Neural cell (in vitro differentiated cells): ENCODE measurements around the gene ZNF628. TPM values are rescaled to one million over a fixed set of nuclear protein-coding genes. Genes with fewer than 3 reads are reported as not detected.

ENCODE experiments used
- H2AFZ ChIP-seq: fragments of 200-600, 300-800 bp; sonication (generic), shearing (Covaris generic); 2 replicates; pipeline ENCODE4 v1.6.0; 2014; ENCODE audit warnings: low read depth, mild to moderate bottlenecking, antibody characterized with exemption, low read length, moderate library complexity
- H3F3A ChIP-seq: fragments of 200-600 bp; shearing (Covaris generic); 2 replicates; pipeline ENCODE4 v1.6.1; 2016; ENCODE audit warnings: mild to moderate bottlenecking, moderate library complexity, mixed read lengths, antibody characterized with exemption, low read length; ENCODE audit not compliant: insufficient read depth, poor library complexity, severe bottlenecking
- H3K27ac ChIP-seq: fragments of 200-600, 300-800 bp; sonication (generic), shearing (Covaris generic); 2 replicates; pipeline ENCODE4 v1.5.1; 2014; ENCODE audit warnings: mild to moderate bottlenecking, low read length, moderate library complexity
- H3K27me3 ChIP-seq: fragments of 300-800, 200-600 bp; sonication (generic), shearing (Covaris generic); 2 replicates; pipeline ENCODE4 v1.6.0; 2014; ENCODE audit warnings: mild to moderate bottlenecking, low read depth, low read length, moderate library complexity; ENCODE audit not compliant: insufficient read depth
- H3K36me3 ChIP-seq: fragments of 300-800, 200-600 bp; sonication (generic), shearing (Covaris generic); 2 replicates; pipeline ENCODE4 v1.5.1; 2014; ENCODE audit warnings: mild to moderate bottlenecking, antibody characterized with exemption, low read length, moderate library complexity; ENCODE audit not compliant: insufficient read depth
- H3K4me2 ChIP-seq: fragments of 300-800, 200-600 bp; sonication (generic), shearing (Covaris generic); 2 replicates; pipeline ENCODE4 v1.6.0; 2014; ENCODE audit warnings: mild to moderate bottlenecking, low read length
- H3K4me3 ChIP-seq: fragments of 300-800, 200-600 bp; sonication (generic), shearing (Covaris generic); 2 replicates; pipeline ENCODE4 v1.5.1; 2014; ENCODE audit warnings: mild to moderate bottlenecking, low read length, moderate library complexity
- H3K79me2 ChIP-seq: fragments of 200-600 bp; shearing (Covaris generic); replicated peaks from 2 replicates; pipeline ENCODE4 v1.6.0; 2014; ENCODE audit warnings: mild to moderate bottlenecking, low read length, moderate library complexity; ENCODE audit not compliant: insufficient read depth
- H3K9ac ChIP-seq: fragments of 300-800, 200-600 bp; sonication (generic), shearing (Covaris generic); 2 replicates; pipeline ENCODE4 v1.6.1; 2016; ENCODE audit warnings: mild to moderate bottlenecking, low read length, mixed read lengths
- H3K9me2 ChIP-seq: fragments of 200-600 bp; shearing (Covaris generic); 2 replicates; pipeline ENCODE4 v1.6.1; 2016; ENCODE audit warnings: mild to moderate bottlenecking, low read length, mixed read lengths; ENCODE audit not compliant: insufficient read depth
- H3K9me3 ChIP-seq: fragments of 200-600, 300-800 bp; sonication (generic), shearing (Covaris generic); 2 replicates; pipeline ENCODE4 v1.6.1; 2016; ENCODE audit warnings: mild to moderate bottlenecking, mixed run types, low read length, moderate library complexity, mixed read lengths
- H4K20me1 ChIP-seq: fragments of 200-600 bp; shearing (Covaris generic); 2 replicates; pipeline ENCODE4 v1.6.1; 2016; ENCODE audit warnings: mild to moderate bottlenecking, mixed run types; ENCODE audit not compliant: insufficient read depth
- EP300 ChIP-seq: fragments of 450-650 bp; conservative IDR thresholded peaks from 2 replicates; pipeline ENCODE4 v1.6.1; 2014; ENCODE audit warnings: antibody characterized with exemption, mild to moderate bottlenecking, moderate library complexity; ENCODE audit not compliant: poor library complexity, severe bottlenecking
- EZH2 ChIP-seq: fragments of 200-600, 300-800 bp; shearing (Covaris generic), sonication (generic); IDR thresholded peaks from 2 replicates; pipeline ENCODE4 v1.6.1; 2014; ENCODE audit warnings: antibody characterized with exemption, low read length, borderline replicate concordance, mild to moderate bottlenecking; ENCODE audit not compliant: insufficient read depth, poor library complexity, severe bottlenecking
- MXI1 ChIP-seq: fragments of 450-650 bp; conservative IDR thresholded peaks from 2 replicates; pipeline ENCODE4 v1.6.1; 2014; ENCODE audit warnings: antibody characterized with exemption, mild to moderate bottlenecking; ENCODE audit not compliant: poor library complexity, severe bottlenecking
- POLR2AphosphoS5 ChIP-seq: IDR thresholded peaks from 2 replicates; pipeline ENCODE4 v1.6.1; 2012
- RAD21 ChIP-seq: fragments of 450-650 bp; conservative IDR thresholded peaks from 2 replicates; pipeline ENCODE4 v1.6.1; 2014; ENCODE audit warnings: antibody characterized with exemption, mild to moderate bottlenecking, moderate library complexity
- SMC3 ChIP-seq: fragments of 450-650 bp; conservative IDR thresholded peaks from 2 replicates; pipeline ENCODE4 v1.6.1; 2014; ENCODE audit warnings: antibody characterized with exemption, mild to moderate bottlenecking, moderate library complexity; ENCODE audit not compliant: poor library complexity
- TAF1 ChIP-seq: IDR thresholded peaks from 2 replicates; pipeline ENCODE4 v1.6.1; 2012; ENCODE audit warnings: low read depth
- polyA plus RNA-seq: library from polyadenylated mRNA; depleted of rRNA; stranded (reverse); fragments of >200 nt; gene quantifications from 2 replicates; pipeline ENCODE4 v1.2.3, GENCODE V29; 2014
- TF ChIP-seq, protein P1 (sequence below): fragments of 450-650 bp; IDR thresholded peaks from 2 replicates; pipeline ENCODE4 v1.5.1; 2014; ENCODE audit warnings: antibody characterized with exemption, mild to moderate bottlenecking, moderate library complexity; ENCODE audit not compliant: poor library complexity, severe bottlenecking
- TF ChIP-seq, protein P2 (sequence below): IDR thresholded peaks from 2 replicates; pipeline ENCODE4 v1.6.1; 2012; ENCODE audit warnings: borderline replicate concordance

ZNF628 gene
- polyA plus RNA-seq, 1 donor from 2014 or later: 0.37 TPM

DNA sequence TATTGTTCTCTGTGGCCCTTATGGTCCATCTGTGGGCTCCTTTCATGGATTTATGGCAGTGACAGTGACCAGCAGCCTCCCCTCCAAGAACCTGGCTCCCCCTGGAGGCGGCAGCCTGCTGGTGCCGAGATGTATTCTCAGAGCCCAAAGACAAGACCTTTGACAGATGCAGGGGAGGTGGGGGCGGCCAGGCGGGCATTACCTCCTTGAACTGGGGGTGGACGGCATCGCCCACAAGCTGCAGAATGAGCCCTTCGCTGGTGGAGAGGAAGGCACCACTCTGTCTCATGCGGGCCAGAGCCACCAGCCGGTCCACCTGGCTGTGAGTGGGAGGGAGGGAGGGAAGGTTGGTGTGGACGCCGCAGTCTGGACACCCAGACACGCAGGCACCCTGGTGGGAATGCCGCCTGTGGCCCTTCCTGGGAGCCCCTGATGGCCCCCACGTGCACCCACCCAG, 21.6 kb upstream of the ZNF628 start:
- H3K9me2 ChIP-seq: no peaks in the 10 kb centered on the region
- H3K79me2 ChIP-seq: no peaks in the 10 kb centered on the region
- TF ChIP-seq, protein P1, sequence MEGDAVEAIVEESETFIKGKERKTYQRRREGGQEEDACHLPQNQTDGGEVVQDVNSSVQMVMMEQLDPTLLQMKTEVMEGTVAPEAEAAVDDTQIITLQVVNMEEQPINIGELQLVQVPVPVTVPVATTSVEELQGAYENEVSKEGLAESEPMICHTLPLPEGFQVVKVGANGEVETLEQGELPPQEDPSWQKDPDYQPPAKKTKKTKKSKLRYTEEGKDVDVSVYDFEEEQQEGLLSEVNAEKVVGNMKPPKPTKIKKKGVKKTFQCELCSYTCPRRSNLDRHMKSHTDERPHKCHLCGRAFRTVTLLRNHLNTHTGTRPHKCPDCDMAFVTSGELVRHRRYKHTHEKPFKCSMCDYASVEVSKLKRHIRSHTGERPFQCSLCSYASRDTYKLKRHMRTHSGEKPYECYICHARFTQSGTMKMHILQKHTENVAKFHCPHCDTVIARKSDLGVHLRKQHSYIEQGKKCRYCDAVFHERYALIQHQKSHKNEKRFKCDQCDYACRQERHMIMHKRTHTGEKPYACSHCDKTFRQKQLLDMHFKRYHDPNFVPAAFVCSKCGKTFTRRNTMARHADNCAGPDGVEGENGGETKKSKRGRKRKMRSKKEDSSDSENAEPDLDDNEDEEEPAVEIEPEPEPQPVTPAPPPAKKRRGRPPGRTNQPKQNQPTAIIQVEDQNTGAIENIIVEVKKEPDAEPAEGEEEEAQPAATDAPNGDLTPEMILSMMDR: peak; percentile 59
- TF ChIP-seq EP300 (no peak), EZH2 (no peak), SMC3 (peak; percentile 46), POLR2AphosphoS5 (no peak), RAD21 (peak; percentile 42), TAF1 (no peak), MXI1 (no peak)
- TF ChIP-seq, protein P2, sequence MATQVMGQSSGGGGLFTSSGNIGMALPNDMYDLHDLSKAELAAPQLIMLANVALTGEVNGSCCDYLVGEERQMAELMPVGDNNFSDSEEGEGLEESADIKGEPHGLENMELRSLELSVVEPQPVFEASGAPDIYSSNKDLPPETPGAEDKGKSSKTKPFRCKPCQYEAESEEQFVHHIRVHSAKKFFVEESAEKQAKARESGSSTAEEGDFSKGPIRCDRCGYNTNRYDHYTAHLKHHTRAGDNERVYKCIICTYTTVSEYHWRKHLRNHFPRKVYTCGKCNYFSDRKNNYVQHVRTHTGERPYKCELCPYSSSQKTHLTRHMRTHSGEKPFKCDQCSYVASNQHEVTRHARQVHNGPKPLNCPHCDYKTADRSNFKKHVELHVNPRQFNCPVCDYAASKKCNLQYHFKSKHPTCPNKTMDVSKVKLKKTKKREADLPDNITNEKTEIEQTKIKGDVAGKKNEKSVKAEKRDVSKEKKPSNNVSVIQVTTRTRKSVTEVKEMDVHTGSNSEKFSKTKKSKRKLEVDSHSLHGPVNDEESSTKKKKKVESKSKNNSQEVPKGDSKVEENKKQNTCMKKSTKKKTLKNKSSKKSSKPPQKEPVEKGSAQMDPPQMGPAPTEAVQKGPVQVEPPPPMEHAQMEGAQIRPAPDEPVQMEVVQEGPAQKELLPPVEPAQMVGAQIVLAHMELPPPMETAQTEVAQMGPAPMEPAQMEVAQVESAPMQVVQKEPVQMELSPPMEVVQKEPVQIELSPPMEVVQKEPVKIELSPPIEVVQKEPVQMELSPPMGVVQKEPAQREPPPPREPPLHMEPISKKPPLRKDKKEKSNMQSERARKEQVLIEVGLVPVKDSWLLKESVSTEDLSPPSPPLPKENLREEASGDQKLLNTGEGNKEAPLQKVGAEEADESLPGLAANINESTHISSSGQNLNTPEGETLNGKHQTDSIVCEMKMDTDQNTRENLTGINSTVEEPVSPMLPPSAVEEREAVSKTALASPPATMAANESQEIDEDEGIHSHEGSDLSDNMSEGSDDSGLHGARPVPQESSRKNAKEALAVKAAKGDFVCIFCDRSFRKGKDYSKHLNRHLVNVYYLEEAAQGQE: no peak
- no peaks in the 10 kb centered on the region for H3F3A ChIP-seq
- H3K4me2 ChIP-seq: no peak overlapping the region
- H3K36me3 ChIP-seq: no peaks in the 10 kb centered on the region
- no peaks in the 10 kb centered on the region for H4K20me1 ChIP-seq
- H3K9ac ChIP-seq: no peak overlapping the region
- no peak overlapping the region for H3K27ac ChIP-seq
- H2AFZ ChIP-seq: no peak overlapping the region
- peaks cover 3% of the 10 kb centered on the region for H3K27me3 ChIP-seq
- no peaks in the 10 kb centered on the region for H3K9me3 ChIP-seq
- no peak overlapping the region for H3K4me3 ChIP-seq

DNA sequence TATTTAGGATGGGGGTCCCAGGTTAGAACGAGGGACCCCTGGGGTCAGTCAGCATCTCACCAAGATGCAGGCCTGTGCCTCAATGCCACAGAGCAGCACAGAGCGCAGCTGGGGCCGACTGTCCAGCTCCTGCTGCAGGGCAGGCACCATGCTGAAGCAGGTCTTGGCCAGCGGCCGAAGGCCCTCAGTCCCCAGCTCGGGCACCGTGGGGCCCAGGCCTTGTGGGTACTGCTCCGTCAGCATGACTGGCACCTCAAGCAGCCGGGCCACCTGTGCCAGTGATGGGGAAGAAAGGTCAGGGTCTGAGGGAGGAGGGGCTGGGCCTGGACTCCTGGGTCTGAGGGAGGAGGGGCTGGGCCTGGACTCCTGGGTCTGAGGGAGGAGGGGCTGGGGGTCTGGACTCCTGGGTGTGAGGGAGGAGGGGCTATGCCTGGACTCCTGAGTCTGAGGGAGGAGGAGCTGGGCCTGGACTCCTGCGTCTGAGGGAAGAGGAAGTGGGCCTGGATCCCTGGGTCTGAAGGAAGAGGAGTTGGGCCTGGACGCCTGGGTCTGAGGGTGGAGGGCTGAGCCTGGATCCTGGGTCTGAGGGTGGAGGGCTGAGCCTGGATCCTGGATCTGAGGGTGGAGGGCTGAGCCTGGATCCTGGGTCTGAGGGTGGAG, 20.7 kb upstream of the ZNF628 start:
- Histone ChIP-seq H4K20me1 (no peaks in the 10 kb centered on the region), H3K4me2 (no peak overlapping the region), H3K79me2 (no peaks in the 10 kb centered on the region), H3K27ac (no peak overlapping the region), H3K4me3 (no peak overlapping the region), H3F3A (no peaks in the 10 kb centered on the region), H2AFZ (no peak overlapping the region), H3K9ac (no peak overlapping the region), H3K9me3 (no peaks in the 10 kb centered on the region), H3K36me3 (no peaks in the 10 kb centered on the region), H3K9me2 (no peaks in the 10 kb centered on the region), H3K27me3 (peaks cover 3% of the 10 kb centered on the region)
- TF ChIP-seq, protein P2: no peak
- TF ChIP-seq EP300 (no peak), RAD21 (no peak), POLR2AphosphoS5 (no peak)
- TF ChIP-seq, protein P1: no peak
